CD4-positive, alpha-beta T cell (primary cell): ENCODE results near the gene PHYKPL. TPM values are rescaled to one million over a fixed set of nuclear protein-coding genes. Genes with fewer than 3 reads are reported as not detected.

Experiments used
- ATAC-seq: fragments of 200-7000 bp; cut with Tn5 transposase; one replicate; pipeline ENCODE4 v1.10.0; 2022; ENCODE audit warnings: mild to moderate bottlenecking; ENCODE audit not compliant: poor library complexity
- CTCF ChIA-PET: fragments of 350-600 bp; sonication (Branson Sonifier 250); formaldehyde crosslinking; loops from one replicate; lab custom pipeline; 2021; ENCODE audit warnings: antibody characterized with exemption, inconsistent platforms; lab: Charles Lee
- POLR2A ChIA-PET: fragments of 350-600 bp; sonication (Branson Sonifier 250); formaldehyde crosslinking; loops from one replicate; lab custom pipeline; 2021; ENCODE audit warnings: antibody characterized with exemption, inconsistent platforms; lab: Charles Lee
- DNase-seq, 14 experiments: peaks; one replicate each; pipeline ENCODE4 v3.0.0-alpha.2; 2013 to 2020; ENCODE audit warnings: mixed read lengths in 2 of 14
- H3K27ac ChIP-seq, 2 donors: one replicate each; pipeline versions ENCODE4 v1.5.1 to v1.7.0; 2013; ENCODE audit warnings: low read length in 2 of 2, low read depth in 1 of 2, mild to moderate bottlenecking in 1 of 2
- H3K27me3 ChIP-seq, 2 experiments: 1 replicate in 1 of 2; 2 replicates in 1 of 2; pipeline versions ENCODE4 v1.6.1 to v1.7.0; 2013; ENCODE audit warnings: low read length in 2 of 2, control low read depth in 1 of 2, mild to moderate bottlenecking in 1 of 2, moderate library complexity in 1 of 2; ENCODE audit not compliant: insufficient read depth in 2 of 2, control insufficient read depth in 1 of 2
- H3K36me3 ChIP-seq: one replicate; pipeline ENCODE4 v1.6.1; 2013; ENCODE audit warnings: low read length, control low read depth; ENCODE audit not compliant: insufficient read depth
- H3K4me1 ChIP-seq: one replicate; pipeline ENCODE4 v1.6.1; 2013; ENCODE audit warnings: low read length, control low read depth; ENCODE audit not compliant: insufficient read depth
- H3K4me3 ChIP-seq: one replicate; pipeline ENCODE4 v1.5.1; 2013; ENCODE audit warnings: mild to moderate bottlenecking, low read length, moderate library complexity
- H3K9me3 ChIP-seq, 2 experiments: 1 replicate in 1 of 2; 2 replicates in 1 of 2; pipeline versions ENCODE4 v1.6.1 to v1.7.0; 2013; ENCODE audit warnings: low read length in 2 of 2, mild to moderate bottlenecking in 2 of 2, control low read depth in 1 of 2, moderate library complexity in 1 of 2; ENCODE audit not compliant: control insufficient read depth in 1 of 2, insufficient read depth in 1 of 2
- H3K27ac Mint-ChIP-seq: one replicate; pipeline ENCODE4 v1.8.0; 2020; ENCODE audit warnings: mixed read lengths
- H3K27me3 Mint-ChIP-seq: one replicate; pipeline ENCODE4 v1.8.0; 2021; ENCODE audit warnings: mixed read lengths
- H3K36me3 Mint-ChIP-seq: one replicate; pipeline ENCODE4 v1.8.0; 2021; ENCODE audit warnings: low read depth, mixed read lengths
- H3K4me1 Mint-ChIP-seq: one replicate; pipeline ENCODE4 v1.8.0; 2021; ENCODE audit warnings: low read depth, mixed read lengths
- H3K4me3 Mint-ChIP-seq: one replicate; pipeline ENCODE4 v1.8.0; 2020; ENCODE audit warnings: mild to moderate bottlenecking, mixed read lengths
- H3K9me3 Mint-ChIP-seq: one replicate; pipeline ENCODE4 v1.8.0; 2020; ENCODE audit warnings: mixed read lengths
- CTCF ChIP-seq: fragments of 200-600 bp; IDR thresholded peaks from one replicate; pipeline ENCODE4 v1.8.0; 2022; ENCODE audit warnings: antibody characterized with exemption, mild to moderate bottlenecking
- intact Hi-C, 2 experiments: fragments of 100-400 bp; cut with DNase I in 1 of 2; cut with micrococcal nuclease in 1 of 2; formaldehyde crosslinking; loops; one replicate each; pipeline versions ENCODE4 v1.15.1 to v1.9.0; 2023 to 2025; cut with DNase I, micrococcal nuclease
- total RNA-seq, 174 experiments: library from RNA in 2 of 174; stranded (reverse) in 2 of 174; gene quantifications; one replicate each; pipeline ENCODE4 v1.2.3 and lab custom pipeline; 2021 to 2026

The PHYKPL gene
- total RNA-seq, 2 experiments from 2014 or later: 90.9 to 92.8 TPM

DNA sequence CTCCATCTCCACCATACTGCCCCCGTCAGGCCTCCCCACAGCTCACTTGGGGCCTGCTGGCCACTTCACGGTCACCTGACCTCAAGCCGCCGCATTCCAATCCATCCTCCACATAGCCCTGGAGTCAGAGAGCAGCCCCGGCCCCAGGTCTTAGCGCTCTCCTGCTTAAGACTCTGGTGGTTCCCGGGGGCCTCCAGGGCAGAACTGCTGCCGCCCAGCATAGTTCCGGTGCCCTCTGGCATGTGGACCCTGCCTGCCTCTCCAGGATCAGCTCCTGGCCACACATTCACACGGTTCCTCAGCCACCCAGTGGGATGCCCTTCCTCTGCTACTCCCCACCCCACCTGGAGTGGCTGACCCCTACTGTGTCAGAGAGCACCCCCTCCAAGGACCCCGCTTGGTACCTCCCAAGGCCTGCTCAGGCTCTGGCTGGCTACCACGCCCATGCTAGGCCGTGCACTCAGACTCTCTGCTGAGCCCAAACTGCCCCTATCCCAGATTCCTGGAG lies 8.7 kb downstream of the PHYKPL start:
- CTCF ChIA-PET: no interaction called here
- ATAC-seq: no peak
- no peaks in the 10 kb centered on the region for H3K9me3 Mint-ChIP-seq
- Histone ChIP-seq H3K4me1 (peaks cover 26% of the 10 kb centered on the region), H3K36me3 (peaks cover 71% of the 10 kb centered on the region), H3K9me3 (no peaks in the 10 kb centered on the region), H3K4me3 (no peak overlapping the region), H3K27ac (no peak overlapping the region), H3K27me3 (no peaks in the 10 kb centered on the region)
- intact Hi-C loops: no loop called here
- H3K27me3 Mint-ChIP-seq: no peaks in the 10 kb centered on the region
- H3K36me3 Mint-ChIP-seq: peaks cover 76% of the 10 kb centered on the region
- POLR2A ChIA-PET: no interaction called here
- no peak overlapping the region for H3K4me3 Mint-ChIP-seq
- H3K27ac Mint-ChIP-seq: no peak overlapping the region
- TF ChIP-seq CTCF: no peak
- DNase-seq: no peak
- H3K4me1 Mint-ChIP-seq: peaks cover 53% of the 10 kb centered on the region

- Mint-ChIP-seq H3K4me1 (peaks cover 49% of the 10 kb centered on the region), H3K9me3 (no peaks in the 10 kb centered on the region), H3K4me3 (no peak overlapping the region), H3K27me3 (no peaks in the 10 kb centered on the region), H3K36me3 (peaks cover 76% of the 10 kb centered on the region), H3K27ac (peak overlapping the region; percentile 54)
- ATAC-seq (no peak), DNase-seq (no peak)
- no peak for TF ChIP-seq CTCF
- H3K27ac ChIP-seq: no peak overlapping the region
- H3K4me1 ChIP-seq: peaks cover 20% of the 10 kb centered on the region
- H3K36me3 ChIP-seq: peaks cover 71% of the 10 kb centered on the region
- no peaks in the 10 kb centered on the region for H3K9me3 ChIP-seq
- no peaks in the 10 kb centered on the region for H3K27me3 ChIP-seq
- H3K4me3 ChIP-seq: no peak overlapping the region
- intact Hi-C loops: no loop called here
- CTCF ChIA-PET: no interaction called here
- POLR2A ChIA-PET: no interaction called here
Observed at GRCh38 chr5:178223196-178223773, 9.3 kb downstream of the PHYKPL start.

DNA sequence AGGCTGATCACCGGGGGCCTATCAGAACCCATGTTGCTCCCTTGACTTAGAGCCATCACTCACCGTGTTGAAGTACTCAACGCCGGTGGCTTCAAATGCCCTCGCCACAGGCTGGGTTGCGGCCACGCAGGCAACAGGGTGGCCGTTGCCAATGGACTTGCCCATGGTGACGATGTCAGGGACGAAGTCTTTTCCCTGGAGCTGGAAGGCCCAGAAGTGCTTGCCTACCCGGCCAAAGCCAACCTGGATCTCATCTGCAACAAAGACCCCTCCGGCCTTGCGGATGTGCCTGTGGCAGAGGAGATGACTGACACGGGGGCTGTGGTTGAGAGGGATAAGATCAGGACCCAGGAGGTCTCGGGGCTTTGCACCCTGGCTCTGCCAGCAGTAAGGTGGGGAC lies 10.3 kb downstream of the PHYKPL start:
- H3K36me3 Mint-ChIP-seq: peaks cover 67% of the 10 kb centered on the region
- H3K4me1 Mint-ChIP-seq: peaks cover 39% of the 10 kb centered on the region
- no peaks in the 10 kb centered on the region for H3K27me3 Mint-ChIP-seq
- ChIA-PET POLR2A (no interaction called here), CTCF (no interaction called here)
- peaks cover 10% of the 10 kb centered on the region for H3K4me1 ChIP-seq
- H3K36me3 ChIP-seq: peaks cover 64% of the 10 kb centered on the region
- peak overlapping the region; percentile 52 for H3K27ac Mint-ChIP-seq
- no peak overlapping the region for H3K27ac ChIP-seq
- intact Hi-C loops: no loop called here
- no peaks in the 10 kb centered on the region for H3K9me3 ChIP-seq
- H3K4me3 Mint-ChIP-seq: no peak overlapping the region
- ATAC-seq: no peak
- TF ChIP-seq CTCF: no peak
- no peaks in the 10 kb centered on the region for H3K27me3 ChIP-seq
- H3K9me3 Mint-ChIP-seq: no peaks in the 10 kb centered on the region
- no peak for DNase-seq
- H3K4me3 ChIP-seq: no peak overlapping the region
